HCT116 (cell line): ENCODE data around the gene DENND5B. TPM values are rescaled to one million over a fixed set of nuclear protein-coding genes. Genes with fewer than 3 reads are reported as not detected.

Source experiments
- ATAC-seq: fragments of 200-7000 bp; cut with Tn5 transposase; 2 replicates; pipeline ENCODE4 v1.9.1; 2020; ENCODE audit warnings: mild to moderate bottlenecking, moderate library complexity
- BruUV-seq: library from RNA; stranded (reverse); fragments of 400-500 nt; replicated peaks from 2 replicates; lab custom pipeline; 2021; lab: Mats Ljungman, UMichigan
- CTCF ChIA-PET: fragments of 300-600 bp; sonication (Branson Sonifier 250); formaldehyde crosslinking; loops from one replicate; lab custom pipeline; 2021; ENCODE audit warnings: antibody characterized with exemption; lab: Charles Lee
- POLR2A ChIA-PET: fragments of 300-600, 350-600 bp; sonication (Branson Sonifier 250); formaldehyde crosslinking; loops from one replicate; lab custom pipeline; 2021; ENCODE audit warnings: antibody characterized with exemption; lab: Charles Lee
- RAD21 ChIA-PET, 2 experiments: fragments of 300-600 bp; sonication (Branson Sonifier 250); formaldehyde crosslinking; loops; one replicate each; lab custom pipeline; 2023; ENCODE audit warnings: low total read pairs in 2 of 2; ENCODE audit not compliant: uncharacterized antibody in 2 of 2, unreplicated experiment in 2 of 2, low non-redundant PET in 1 of 2; lab: Charles Lee
- DNase-seq: peaks from one replicate; pipeline ENCODE4 v3.0.0-alpha.2; 2010; ENCODE audit warnings: low read depth, low spot score
- H2AFZ ChIP-seq: fragments of 200-600 bp; shearing (Covaris generic), sonication (generic); 2 replicates; pipeline ENCODE4 v1.6.1; 2017; ENCODE audit warnings: low read depth, mixed run types, mixed read lengths, antibody characterized with exemption, low read length; ENCODE audit not compliant: poor library complexity, severe bottlenecking
- H3K27ac ChIP-seq: 2 replicates; pipeline ENCODE4 v1.5.1; 2012; ENCODE audit warnings: low read depth, low read length
- H3K27me3 ChIP-seq: fragments of 200-600 bp; sonication (generic); 2 replicates; pipeline ENCODE4 v1.6.1; 2016; ENCODE audit warnings: mixed run types, low read length, mixed read lengths; ENCODE audit not compliant: insufficient read depth
- H3K36me3 ChIP-seq, 2 experiments: fragments of 200-500 bp in 1 of 2; fragments of 200-600 bp in 1 of 2; sonication (Bioruptor generic) in 1 of 2; sonication (generic) in 1 of 2; 2 replicates each; pipeline versions ENCODE4 v1.5.1 to v1.6.1; 2014 to 2016; ENCODE audit warnings: low read length in 2 of 2, inconsistent platforms in 1 of 2, mixed read lengths in 1 of 2, mixed run types in 1 of 2; ENCODE audit not compliant: insufficient read depth in 2 of 2, control insufficient read depth in 1 of 2
- H3K4me1 ChIP-seq, 2 experiments: fragments of 200-600 bp in 1 of 2; sonication (generic) in 1 of 2; 2 replicates each; pipeline versions ENCODE4 v1.5.1 to v1.6.1; 2012 to 2017; ENCODE audit warnings: low read length in 2 of 2, inconsistent platforms in 1 of 2, mild to moderate bottlenecking in 1 of 2, mixed read lengths in 1 of 2, mixed run types in 1 of 2, moderate library complexity in 1 of 2; ENCODE audit not compliant: insufficient read depth in 2 of 2, control insufficient read depth in 1 of 2
- H3K4me2 ChIP-seq: fragments of 200-600 bp; sonication (generic); 2 replicates; pipeline ENCODE4 v1.6.1; 2017; ENCODE audit warnings: mixed run types, low read length, mixed read lengths
- H3K4me3 ChIP-seq, 2 experiments: fragments of 200-600 bp in 1 of 2; sonication (generic) in 1 of 2; replicated peaks in 1 of 2; 2 replicates each; pipeline ENCODE4 v1.5.1; 2011 to 2016; ENCODE audit warnings: low read length in 2 of 2, control low read depth in 1 of 2, low read depth in 1 of 2, mild to moderate bottlenecking in 1 of 2, mixed read lengths in 1 of 2, mixed run types in 1 of 2
- H3K79me2 ChIP-seq: fragments of 200-600 bp; sonication (generic); 2 replicates; pipeline ENCODE4 v1.6.1; 2017; ENCODE audit warnings: mild to moderate bottlenecking, mixed run types, low read length, moderate library complexity, mixed read lengths; ENCODE audit not compliant: insufficient read depth
- H3K9ac ChIP-seq: fragments of 200-600 bp; sonication (generic); 2 replicates; pipeline ENCODE4 v1.6.1; 2016; ENCODE audit warnings: low read length, mixed read lengths
- H3K9me2 ChIP-seq: fragments of 200-600 bp; sonication (generic), shearing (Covaris generic); 2 replicates; pipeline ENCODE4 v1.6.1; 2017; ENCODE audit warnings: mixed run types, mild to moderate bottlenecking, moderate library complexity; ENCODE audit not compliant: insufficient read depth
- H3K9me3 ChIP-seq, 2 experiments: fragments of 200-500 bp in 1 of 2; fragments of 200-600 bp in 1 of 2; sonication (Bioruptor generic) in 1 of 2; sonication (generic) in 1 of 2; 2 replicates each; pipeline ENCODE4 v1.6.1; 2014 to 2017; ENCODE audit warnings: low read length in 2 of 2, mixed read lengths in 2 of 2, inconsistent platforms in 1 of 2, low read depth in 1 of 2, mild to moderate bottlenecking in 1 of 2, mixed run types in 1 of 2, moderate library complexity in 1 of 2; ENCODE audit not compliant: control insufficient read depth in 1 of 2, insufficient read depth in 1 of 2
- H4K20me1 ChIP-seq: fragments of 200-600 bp; sonication (generic), shearing (Covaris generic); 2 replicates; pipeline ENCODE4 v1.6.1; 2017; ENCODE audit warnings: mixed run types, mild to moderate bottlenecking, moderate library complexity; ENCODE audit not compliant: insufficient read depth
- CBX3 ChIP-seq: IDR thresholded peaks from 2 replicates; pipeline ENCODE4 v1.6.1; 2012; ENCODE audit warnings: low read depth
- CEBPB ChIP-seq: IDR thresholded peaks from 2 replicates; pipeline ENCODE4 v1.6.1; 2012; ENCODE audit warnings: low read depth
- ELF1 ChIP-seq: IDR thresholded peaks from 2 replicates; pipeline ENCODE4 v1.6.1; 2012; ENCODE audit warnings: low read depth, borderline replicate concordance
- EZH2phosphoT487 ChIP-seq: fragments of 200-600 bp; IDR thresholded peaks from 2 replicates; pipeline ENCODE4 v1.6.1; 2018; ENCODE audit warnings: antibody characterized with exemption, borderline replicate concordance
- JUND ChIP-seq: IDR thresholded peaks from 2 replicates; pipeline ENCODE4 v1.6.1; 2012
- SIN3A ChIP-seq: IDR thresholded peaks from 2 replicates; pipeline ENCODE4 v1.6.1; 2012; ENCODE audit warnings: low read depth
- SP1 ChIP-seq: IDR thresholded peaks from 2 replicates; pipeline ENCODE4 v1.6.1; 2012; ENCODE audit warnings: low read depth
- SRF ChIP-seq: IDR thresholded peaks from 2 replicates; pipeline ENCODE4 v1.6.1; 2012; ENCODE audit warnings: low read depth
- TCF7L2 ChIP-seq: IDR thresholded peaks from 2 replicates; pipeline ENCODE4 v1.7.0; 2011; ENCODE audit warnings: borderline replicate concordance, inconsistent platforms; ENCODE audit not compliant: insufficient read depth, insufficient read length; ENCODE audit errors: extremely low read depth
- YY1 ChIP-seq: IDR thresholded peaks from 2 replicates; pipeline ENCODE4 v1.6.1; 2011; ENCODE audit warnings: low read length, low read depth, moderate library complexity, mild to moderate bottlenecking; ENCODE audit not compliant: insufficient replicate concordance; ENCODE audit errors: extremely low read depth
- intact Hi-C: fragments of 100-400 bp; cut with micrococcal nuclease; formaldehyde crosslinking; loops from 2 replicates; pipeline ENCODE4 v1.10.0; 2022
- total RNA-seq: library from RNA; stranded (reverse); gene quantifications from one replicate; pipeline ENCODE4 v1.2.1, GENCODE V29; 2021; ENCODE audit not compliant: unreplicated experiment
- TF ChIP-seq, protein P1 (sequence below): IDR thresholded peaks from 2 replicates; pipeline ENCODE4 v1.6.1; 2012; ENCODE audit warnings: low read depth
- TF ChIP-seq, protein P2 (sequence below): IDR thresholded peaks from 2 replicates; pipeline ENCODE4 v1.6.1; 2011; ENCODE audit warnings: mild to moderate bottlenecking, low read length, moderate library complexity; ENCODE audit not compliant: insufficient replicate concordance; ENCODE audit errors: extremely low read depth
- TF ChIP-seq, protein P3 (sequence below), 3 experiments: fragments of 200-600 bp in 1 of 3; sonication (generic) in 1 of 3; IDR thresholded peaks in 2 of 3; conservative IDR thresholded peaks in 1 of 3; 2 replicates each; pipeline ENCODE4 v1.5.1; 2012 to 2017; ENCODE audit warnings: low read depth in 2 of 3, low read length in 2 of 3, antibody characterized with exemption in 1 of 3, borderline replicate concordance in 1 of 3, control low read depth in 1 of 3, mild to moderate bottlenecking in 1 of 3, mixed read lengths in 1 of 3, mixed run types in 1 of 3, moderate library complexity in 1 of 3; ENCODE audit not compliant: insufficient read depth in 1 of 3

Gene DENND5B
- total RNA-seq, 1 experiment from 2014 or later, result 19.2 TPM

DNA sequence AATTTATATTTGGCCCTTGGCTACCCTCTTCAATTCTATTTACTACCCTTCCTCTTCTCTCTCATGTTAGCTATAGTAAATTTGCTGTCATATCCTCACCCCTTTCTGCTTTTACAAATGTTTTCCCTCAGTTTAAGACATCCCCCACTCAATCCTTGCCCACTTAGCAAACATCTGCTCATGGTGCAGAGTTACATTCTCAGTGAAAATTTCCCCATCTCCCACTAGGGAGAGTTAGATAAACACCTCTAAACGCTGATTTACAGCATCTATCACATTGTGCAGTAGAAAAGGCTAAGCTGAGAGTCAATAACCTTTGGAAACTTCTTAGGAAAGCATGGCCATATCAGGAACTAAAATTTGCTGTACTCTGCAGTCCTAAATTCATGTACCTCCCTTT lies 69.0 kb downstream of the DENND5B start:
- no peak overlapping the region for H3K4me2 ChIP-seq
- no peak overlapping the region for H3K27ac ChIP-seq
- no peak for ATAC-seq
- RAD21 ChIA-PET, result no interaction called here
- no peak overlapping the region for H2AFZ ChIP-seq
- peaks cover 28% of the 10 kb centered on the region for H3K79me2 ChIP-seq
- H3K4me3 ChIP-seq, result no peak overlapping the region
- DNase-seq, result no peak
- no peaks in the 10 kb centered on the region for H3K27me3 ChIP-seq
- no peaks in the 10 kb centered on the region for H3K36me3 ChIP-seq
- intact Hi-C loops, result no loop called here
- H4K20me1 ChIP-seq, result no peaks in the 10 kb centered on the region
- no peak overlapping the region for H3K9ac ChIP-seq
- H3K4me1 ChIP-seq, result peaks cover 58 to 87% of the 10 kb centered on the region in 2 experiments
- CTCF ChIA-PET, result no interaction called here
- TF ChIP-seq, protein P1, sequence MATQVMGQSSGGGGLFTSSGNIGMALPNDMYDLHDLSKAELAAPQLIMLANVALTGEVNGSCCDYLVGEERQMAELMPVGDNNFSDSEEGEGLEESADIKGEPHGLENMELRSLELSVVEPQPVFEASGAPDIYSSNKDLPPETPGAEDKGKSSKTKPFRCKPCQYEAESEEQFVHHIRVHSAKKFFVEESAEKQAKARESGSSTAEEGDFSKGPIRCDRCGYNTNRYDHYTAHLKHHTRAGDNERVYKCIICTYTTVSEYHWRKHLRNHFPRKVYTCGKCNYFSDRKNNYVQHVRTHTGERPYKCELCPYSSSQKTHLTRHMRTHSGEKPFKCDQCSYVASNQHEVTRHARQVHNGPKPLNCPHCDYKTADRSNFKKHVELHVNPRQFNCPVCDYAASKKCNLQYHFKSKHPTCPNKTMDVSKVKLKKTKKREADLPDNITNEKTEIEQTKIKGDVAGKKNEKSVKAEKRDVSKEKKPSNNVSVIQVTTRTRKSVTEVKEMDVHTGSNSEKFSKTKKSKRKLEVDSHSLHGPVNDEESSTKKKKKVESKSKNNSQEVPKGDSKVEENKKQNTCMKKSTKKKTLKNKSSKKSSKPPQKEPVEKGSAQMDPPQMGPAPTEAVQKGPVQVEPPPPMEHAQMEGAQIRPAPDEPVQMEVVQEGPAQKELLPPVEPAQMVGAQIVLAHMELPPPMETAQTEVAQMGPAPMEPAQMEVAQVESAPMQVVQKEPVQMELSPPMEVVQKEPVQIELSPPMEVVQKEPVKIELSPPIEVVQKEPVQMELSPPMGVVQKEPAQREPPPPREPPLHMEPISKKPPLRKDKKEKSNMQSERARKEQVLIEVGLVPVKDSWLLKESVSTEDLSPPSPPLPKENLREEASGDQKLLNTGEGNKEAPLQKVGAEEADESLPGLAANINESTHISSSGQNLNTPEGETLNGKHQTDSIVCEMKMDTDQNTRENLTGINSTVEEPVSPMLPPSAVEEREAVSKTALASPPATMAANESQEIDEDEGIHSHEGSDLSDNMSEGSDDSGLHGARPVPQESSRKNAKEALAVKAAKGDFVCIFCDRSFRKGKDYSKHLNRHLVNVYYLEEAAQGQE, result no peak
- POLR2A ChIA-PET, result no interaction called here
- H3K9me2 ChIP-seq, result no peaks in the 10 kb centered on the region
- no peaks in the 10 kb centered on the region for H3K9me3 ChIP-seq
- no TSS peak for BruUV-seq

DNA sequence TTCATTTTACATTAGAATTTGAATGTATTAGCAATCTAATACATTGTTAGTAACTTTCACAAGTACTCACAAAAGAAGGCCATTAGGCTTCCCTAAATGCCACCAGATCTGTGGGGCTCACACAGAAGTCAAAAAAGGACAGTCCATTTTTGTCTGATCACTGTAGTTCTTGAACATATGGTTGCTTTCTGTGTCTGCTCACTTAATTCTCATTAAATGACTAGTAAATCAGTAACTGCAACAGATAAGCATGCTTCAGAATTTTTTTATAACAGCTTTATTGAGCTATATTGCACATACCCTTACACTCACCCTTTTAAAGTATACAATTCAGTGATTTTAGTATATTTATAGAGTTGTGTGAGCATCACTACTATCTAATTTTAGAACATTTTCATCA lies 71.4 kb downstream of the DENND5B start:
- peaks cover 46 to 67% of the 10 kb centered on the region in 2 experiments for H3K4me1 ChIP-seq
- H2AFZ ChIP-seq, result no peak overlapping the region
- H3K9me2 ChIP-seq, result no peaks in the 10 kb centered on the region
- H3K27ac ChIP-seq, result peak overlapping the region; percentile 92
- RAD21 ChIA-PET, result no interaction called here
- CTCF ChIA-PET, result no interaction called here
- peak overlapping the region; percentile 53 for H3K9ac ChIP-seq
- no TSS peak for BruUV-seq
- H4K20me1 ChIP-seq, result no peaks in the 10 kb centered on the region
- DNase-seq (no peak), ATAC-seq (no peak)
- no peaks in the 10 kb centered on the region for H3K36me3 ChIP-seq
- peak overlapping the region in 1 of 2 experiments; percentile 30; a peak in 2 of 4 replicates for H3K4me3 ChIP-seq
- peak overlapping the region; percentile 74 for H3K4me2 ChIP-seq
- H3K79me2 ChIP-seq, result peaks cover 30% of the 10 kb centered on the region
- no peaks in the 10 kb centered on the region for H3K9me3 ChIP-seq
- no peaks in the 10 kb centered on the region for H3K27me3 ChIP-seq
- intact Hi-C loops, result no loop called here
- POLR2A ChIA-PET, result interaction anchor here (0.5 kb wide), 1 partner anchor 108 kb away, joined by 3 read pairs; no protein-coding TSS in a partner anchor
- TF ChIP-seq EZH2phosphoT487 (no peak), SRF (no peak), TCF7L2 (no peak), JUND (no peak), ELF1 (no peak), YY1 (no peak), SIN3A (no peak), CEBPB (no peak), SP1 (no peak), CBX3 (no peak)
- TF ChIP-seq, protein P2, sequence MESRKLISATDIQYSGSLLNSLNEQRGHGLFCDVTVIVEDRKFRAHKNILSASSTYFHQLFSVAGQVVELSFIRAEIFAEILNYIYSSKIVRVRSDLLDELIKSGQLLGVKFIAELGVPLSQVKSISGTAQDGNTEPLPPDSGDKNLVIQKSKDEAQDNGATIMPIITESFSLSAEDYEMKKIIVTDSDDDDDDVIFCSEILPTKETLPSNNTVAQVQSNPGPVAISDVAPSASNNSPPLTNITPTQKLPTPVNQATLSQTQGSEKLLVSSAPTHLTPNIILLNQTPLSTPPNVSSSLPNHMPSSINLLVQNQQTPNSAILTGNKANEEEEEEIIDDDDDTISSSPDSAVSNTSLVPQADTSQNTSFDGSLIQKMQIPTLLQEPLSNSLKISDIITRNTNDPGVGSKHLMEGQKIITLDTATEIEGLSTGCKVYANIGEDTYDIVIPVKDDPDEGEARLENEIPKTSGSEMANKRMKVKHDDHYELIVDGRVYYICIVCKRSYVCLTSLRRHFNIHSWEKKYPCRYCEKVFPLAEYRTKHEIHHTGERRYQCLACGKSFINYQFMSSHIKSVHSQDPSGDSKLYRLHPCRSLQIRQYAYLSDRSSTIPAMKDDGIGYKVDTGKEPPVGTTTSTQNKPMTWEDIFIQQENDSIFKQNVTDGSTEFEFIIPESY, result no peak
- TF ChIP-seq, protein P3, sequence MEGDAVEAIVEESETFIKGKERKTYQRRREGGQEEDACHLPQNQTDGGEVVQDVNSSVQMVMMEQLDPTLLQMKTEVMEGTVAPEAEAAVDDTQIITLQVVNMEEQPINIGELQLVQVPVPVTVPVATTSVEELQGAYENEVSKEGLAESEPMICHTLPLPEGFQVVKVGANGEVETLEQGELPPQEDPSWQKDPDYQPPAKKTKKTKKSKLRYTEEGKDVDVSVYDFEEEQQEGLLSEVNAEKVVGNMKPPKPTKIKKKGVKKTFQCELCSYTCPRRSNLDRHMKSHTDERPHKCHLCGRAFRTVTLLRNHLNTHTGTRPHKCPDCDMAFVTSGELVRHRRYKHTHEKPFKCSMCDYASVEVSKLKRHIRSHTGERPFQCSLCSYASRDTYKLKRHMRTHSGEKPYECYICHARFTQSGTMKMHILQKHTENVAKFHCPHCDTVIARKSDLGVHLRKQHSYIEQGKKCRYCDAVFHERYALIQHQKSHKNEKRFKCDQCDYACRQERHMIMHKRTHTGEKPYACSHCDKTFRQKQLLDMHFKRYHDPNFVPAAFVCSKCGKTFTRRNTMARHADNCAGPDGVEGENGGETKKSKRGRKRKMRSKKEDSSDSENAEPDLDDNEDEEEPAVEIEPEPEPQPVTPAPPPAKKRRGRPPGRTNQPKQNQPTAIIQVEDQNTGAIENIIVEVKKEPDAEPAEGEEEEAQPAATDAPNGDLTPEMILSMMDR (IDR thresholded peaks at IDR 0.05 in 2 of 3, conservative IDR thresholded peaks at IDR 0.05 in 1 of 3; ENCODE audit: borderline replicate concordance in 1 of 3, insufficient read depth in 1 of 3, low read depth in 2 of 3, low read length in 2 of 3), result no peak
